ENCODE results near the gene PSME2.

DNA sequence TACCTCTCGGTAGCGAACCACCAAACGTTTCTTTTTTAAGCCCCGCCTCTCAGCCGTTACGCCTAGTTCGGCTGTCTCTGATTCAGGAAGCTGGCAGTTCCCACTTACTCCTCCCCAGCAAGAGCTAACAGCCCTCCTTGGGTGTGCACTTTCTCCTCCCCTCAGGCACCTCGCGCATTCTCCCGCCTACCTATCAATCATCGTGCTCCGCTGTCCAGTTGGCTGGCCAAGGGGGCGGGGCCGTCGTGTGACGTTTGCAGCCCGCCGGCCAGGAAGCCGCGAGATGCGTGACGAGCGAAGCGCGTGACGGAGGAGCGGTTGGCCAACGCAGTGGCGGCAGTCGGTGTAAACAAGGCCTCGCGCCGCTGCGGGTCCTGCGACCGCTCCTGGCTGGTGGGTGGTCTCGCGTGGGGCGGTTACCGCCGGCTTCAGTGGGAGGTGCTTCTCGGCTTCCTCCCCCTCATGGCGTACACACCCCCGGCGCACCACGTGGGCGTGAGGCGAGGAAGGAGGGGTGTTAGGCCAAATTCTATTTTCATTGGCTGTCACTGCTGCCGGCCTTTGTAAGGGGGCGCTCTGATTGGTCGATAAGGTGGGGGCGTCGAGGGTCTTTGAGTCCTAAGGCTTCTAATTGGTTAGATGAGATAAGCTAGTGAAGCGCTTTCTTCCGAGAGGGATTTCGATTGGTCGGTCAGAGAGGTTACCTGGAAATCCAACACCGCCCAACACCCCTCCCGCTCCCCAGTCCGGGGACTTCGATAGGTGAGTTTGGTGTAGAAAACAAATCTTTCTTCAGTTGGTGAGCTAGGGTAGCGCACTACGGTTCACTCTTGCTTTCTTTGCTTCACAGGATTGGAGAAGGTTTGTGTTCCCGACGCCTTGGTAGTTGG is 31.6 kb downstream of the PSME2 start, which contains the start of the genes DCAF11 and NRL:
- TF ChIP-seq POLR2AphosphoS5 (IDR thresholded peaks at IDR 0.05; ENCODE audit: borderline replicate concordance, low read depth, low read length): peak; percentile 26
- no peak for TF ChIP-seq EZH2 (IDR thresholded peaks at IDR 0.05)
- peak; percentile 96 for TF ChIP-seq FOXP2 (optimal IDR thresholded peaks at IDR 0.05; ENCODE audit: control extremely low read depth, extremely low read length, insufficient read depth)
